ENCODE results near the gene PRR15L.
"Not testable (repeated sequence)": the region's sequence is repeated elsewhere in the genome, so short reads cannot be mapped to it uniquely, and the experiment has no call there.

PRR15L gene

GRCh38 chr17:47989700-47990099 is 32.0 kb upstream of the PRR15L start:
- DNase-seq (ENCODE audit: low read depth), result no peak
- no peak overlapping the region for H3K4me3 ChIP-seq (ENCODE audit: low read depth, low read length)

- DNase-seq (ENCODE audit: low read depth), result no peak
- H3K4me3 ChIP-seq (ENCODE audit: low read depth, low read length), result no peak overlapping the region
These were observed 31.5 kb upstream of the PRR15L start for GRCh38 chr17:47989159-47989558.

GRCh38 chr17:47988445-47988844 is 30.8 kb upstream of the PRR15L start:
- H3K4me3 ChIP-seq (ENCODE audit: low read depth, low read length); DNase-seq (ENCODE audit: low read depth): not testable (repeated sequence)

GRCh38 chr17:47987240-47987835 is 29.7 kb upstream of the PRR15L start:
- DNase-seq (ENCODE audit: low read depth), result no peak
- no peak overlapping the region for H3K4me3 ChIP-seq (ENCODE audit: low read depth, low read length)

- no peak for DNase-seq (ENCODE audit: low read depth)
These were observed 28.8 kb upstream of the PRR15L start for GRCh38 chr17:47986520-47986919.

GRCh38 chr17:47983492-47984223 is 26.0 kb upstream of the PRR15L start:
- no peak for DNase-seq (ENCODE audit: low read depth)

More at GRCh38 chr17:47986520-47986919, 28.8 kb upstream of the PRR15L start:
- no peak overlapping the region for H3K4me3 ChIP-seq (ENCODE audit: low read depth, low read length)

GRCh38 chr17:47982645-47983390 is 25.1 kb upstream of the PRR15L start:
- DNase-seq (ENCODE audit: low read depth), result no peak
- no peak overlapping the region for H3K4me3 ChIP-seq (ENCODE audit: low read depth, low read length)

More at GRCh38 chr17:47983492-47984223, 26.0 kb upstream of the PRR15L start:
- no peak overlapping the region for H3K4me3 ChIP-seq (ENCODE audit: low read depth, low read length)

GRCh38 chr17:47982091-47982617 is 24.5 kb upstream of the PRR15L start:
- no peak for DNase-seq (ENCODE audit: low read depth)
- H3K4me3 ChIP-seq (ENCODE audit: low read depth, low read length), result no peak overlapping the region

- DNase-seq (ENCODE audit: low read depth), result no peak
These were observed 23.8 kb upstream of the PRR15L start for GRCh38 chr17:47981462-47981861.

GRCh38 chr17:47980541-47980940 is 22.9 kb upstream of the PRR15L start:
- no peak overlapping the region for H3K4me3 ChIP-seq (ENCODE audit: low read depth, low read length)
- DNase-seq (ENCODE audit: low read depth), result no peak

More at GRCh38 chr17:47981462-47981861, 23.8 kb upstream of the PRR15L start:
- H3K4me3 ChIP-seq (ENCODE audit: low read depth, low read length), result no peak overlapping the region

GRCh38 chr17:47978324-47978723 is 20.6 kb upstream of the PRR15L start:
- no peak overlapping the region for H3K4me3 ChIP-seq (ENCODE audit: low read depth, low read length)
- no peak for DNase-seq (ENCODE audit: low read depth)

GRCh38 chr17:47975823-47976205 is 18.1 kb upstream of the PRR15L start:
- no peak for DNase-seq (ENCODE audit: low read depth)
- H3K4me3 ChIP-seq (ENCODE audit: low read depth, low read length), result no peak overlapping the region

- no peak overlapping the region for H3K4me3 ChIP-seq (ENCODE audit: low read depth, low read length)
- DNase-seq (ENCODE audit: low read depth), result no peak
These were observed 17.6 kb upstream of the PRR15L start for GRCh38 chr17:47975189-47975822.

GRCh38 chr17:47973541-47973940 is 15.9 kb upstream of the PRR15L start:
- H3K4me3 ChIP-seq (ENCODE audit: low read depth, low read length), result no peak overlapping the region
- DNase-seq (ENCODE audit: low read depth), result no peak

GRCh38 chr17:47970725-47971499 is 13.2 kb upstream of the PRR15L start, which contains the start of gene CDK5RAP3:
TSS of gene CDK5RAP3 (plus strand) at chr17:47971113. CDS start at chr17:47971147, 34 bp downstream.
- DNase-seq (ENCODE audit: low read depth), result peak; percentile 96
- H3K4me3 ChIP-seq (ENCODE audit: low read depth, low read length), result peak within 1 kb of the TSS; percentile 96

GRCh38 chr17:47969930-47970724 is 12.4 kb upstream of the PRR15L start:
- peak overlapping the region; percentile 27 for H3K4me3 ChIP-seq (ENCODE audit: low read depth, low read length)
- DNase-seq (ENCODE audit: low read depth), result no peak

- no peak for DNase-seq (ENCODE audit: low read depth)
These were observed 11.2 kb upstream of the PRR15L start for GRCh38 chr17:47968836-47969235.

GRCh38 chr17:47967607-47968252 is 10.0 kb upstream of the PRR15L start:
- DNase-seq (ENCODE audit: low read depth), result peak; percentile 35
- H3K4me3 ChIP-seq (ENCODE audit: low read depth, low read length), result no peak overlapping the region

More at GRCh38 chr17:47968836-47969235, 11.2 kb upstream of the PRR15L start:
- H3K4me3 ChIP-seq (ENCODE audit: low read depth, low read length), result no peak overlapping the region

Data from skeletal muscle cell (primary cell).